Activated naive CD4-positive, alpha-beta T cell treated with anti-CD3 and anti-CD28 coated beads, Interleukin-2, amount 10 ng/mL, durations not matched to agents 7 days and 5 days (primary cell): ENCODE data around the gene SPIB.
"Not testable (repeated sequence)": the region's sequence is repeated elsewhere in the genome, so short reads cannot be mapped to it uniquely, and the experiment has no call there.

Experiments
- CTCF ChIA-PET: fragments of 350-600 bp; sonication (Branson Sonifier 250); formaldehyde crosslinking; loops from one replicate; lab custom pipeline; 2021; ENCODE audit warnings: antibody characterized with exemption; lab: Charles Lee
- DNase-seq: peaks from one replicate; pipeline ENCODE4 v3.0.0-alpha.2; 2020
- H3K27ac Mint-ChIP-seq: one replicate; pipeline ENCODE4 v1.8.0; 2021; ENCODE audit warnings: mild to moderate bottlenecking, moderate library complexity, mixed read lengths
- H3K27me3 Mint-ChIP-seq: one replicate; pipeline ENCODE4 v1.8.0; 2021; ENCODE audit warnings: mild to moderate bottlenecking, mixed read lengths
- H3K36me3 Mint-ChIP-seq: one replicate; pipeline ENCODE4 v1.8.0; 2021; ENCODE audit warnings: mixed read lengths
- H3K4me1 Mint-ChIP-seq: one replicate; pipeline ENCODE4 v1.8.0; 2021; ENCODE audit warnings: mixed read lengths
- H3K4me3 Mint-ChIP-seq: one replicate; pipeline ENCODE4 v1.8.0; 2021; ENCODE audit warnings: mild to moderate bottlenecking, moderate library complexity, mixed read lengths
- H3K9me3 Mint-ChIP-seq: one replicate; pipeline ENCODE4 v1.8.0; 2021; ENCODE audit warnings: mixed read lengths

The SPIB gene

GRCh38 chr19:50383852-50384684, 34.7 kb upstream of the SPIB start, which contains the start of gene POLD1:
POLD1 (plus strand) TSS chr19:50384347; CDS start chr19:50398852, 14,505 bp downstream.
- H3K4me3 Mint-ChIP-seq, result peak within 1 kb of the TSS; percentile 96
- no peaks in the 10 kb centered on the region for H3K9me3 Mint-ChIP-seq
- H3K4me1 Mint-ChIP-seq, result peaks cover 36% of the 10 kb centered on the region
- H3K36me3 Mint-ChIP-seq, result peaks cover 39% of the 10 kb centered on the region
- H3K27ac Mint-ChIP-seq, result peak within 1 kb of the TSS; percentile 89
- H3K27me3 Mint-ChIP-seq, result no peaks in the 10 kb centered on the region
- CTCF ChIA-PET, result interaction anchor here (0.7 to 1.3 kb wide), 2 partner anchors 23 to 27 kb away, joined by 3 to 9 read pairs; no protein-coding TSS in a partner anchor
- peak; percentile 99 for DNase-seq

GRCh38 chr19:50384685-50385535, 33.8 kb upstream of the SPIB start:
- H3K36me3 Mint-ChIP-seq, result peaks cover 31% of the 10 kb centered on the region
- peaks cover 33% of the 10 kb centered on the region for H3K4me1 Mint-ChIP-seq
- peak overlapping the region; percentile 89 for H3K27ac Mint-ChIP-seq
- H3K4me3 Mint-ChIP-seq, result peak overlapping the region; percentile 96
- no peaks in the 10 kb centered on the region for H3K27me3 Mint-ChIP-seq
- no peak for DNase-seq
- CTCF ChIA-PET, result interaction anchor here (0.7 to 1.3 kb wide), 3 partner anchors 23 to 28 kb away, joined by 3 to 9 read pairs (median 4); no protein-coding TSS in a partner anchor
- no peaks in the 10 kb centered on the region for H3K9me3 Mint-ChIP-seq

- CTCF ChIA-PET, result interaction anchor here (1.5 kb wide), 1 partner anchor 74 kb away, joined by 4 read pairs; no protein-coding TSS in a partner anchor
- Mint-ChIP-seq H3K4me3 (no peak overlapping the region), H3K36me3 (peaks cover 31% of the 10 kb centered on the region), H3K9me3 (no peaks in the 10 kb centered on the region), H3K27me3 (no peaks in the 10 kb centered on the region), H3K27ac (no peak overlapping the region), H3K4me1 (peaks cover 31% of the 10 kb centered on the region)
- DNase-seq, result no peak
Observed at GRCh38 chr19:50387176-50387867, 31.4 kb upstream of the SPIB start.

GRCh38 chr19:50387868-50388245, 30.9 kb upstream of the SPIB start:
- no peak overlapping the region for H3K27ac Mint-ChIP-seq
- no peak for DNase-seq
- no peaks in the 10 kb centered on the region for H3K9me3 Mint-ChIP-seq
- CTCF ChIA-PET, result interaction anchor here (0.6 kb wide), 1 partner anchor 1661 kb away, joined by 3 read pairs; no protein-coding TSS in a partner anchor
- peaks cover 31% of the 10 kb centered on the region for H3K4me1 Mint-ChIP-seq
- H3K4me3 Mint-ChIP-seq, result no peak overlapping the region
- H3K27me3 Mint-ChIP-seq, result no peaks in the 10 kb centered on the region
- H3K36me3 Mint-ChIP-seq, result peaks cover 36% of the 10 kb centered on the region

- H3K9me3 Mint-ChIP-seq, H3K27ac Mint-ChIP-seq, DNase-seq, H3K27me3 Mint-ChIP-seq, H3K4me3 Mint-ChIP-seq, CTCF ChIA-PET, H3K4me1 Mint-ChIP-seq: not testable (repeated sequence)
- H3K36me3 Mint-ChIP-seq, result peaks cover 34% of the 10 kb centered on the region
Observed at GRCh38 chr19:50390295-50390694, 28.4 kb upstream of the SPIB start.

- H3K27ac Mint-ChIP-seq, H3K9me3 Mint-ChIP-seq, H3K27me3 Mint-ChIP-seq, DNase-seq, H3K4me1 Mint-ChIP-seq, CTCF ChIA-PET, H3K4me3 Mint-ChIP-seq: not testable (repeated sequence)
- H3K36me3 Mint-ChIP-seq, result peaks cover 36% of the 10 kb centered on the region
Observed at GRCh38 chr19:50390952-50391351, 27.8 kb upstream of the SPIB start.

GRCh38 chr19:50392759-50393158, 26.0 kb upstream of the SPIB start:
- CTCF ChIA-PET, result no interaction called here
- H3K27me3 Mint-ChIP-seq, result no peaks in the 10 kb centered on the region
- no peak overlapping the region for H3K4me3 Mint-ChIP-seq

GRCh38 chr19:50393589-50393988, 25.1 kb upstream of the SPIB start:
- no peaks in the 10 kb centered on the region for H3K9me3 Mint-ChIP-seq

More at GRCh38 chr19:50392759-50393158, 26.0 kb upstream of the SPIB start:
- peaks cover 35% of the 10 kb centered on the region for H3K36me3 Mint-ChIP-seq
- H3K4me1 Mint-ChIP-seq, result peaks cover 1% of the 10 kb centered on the region
- no peak for DNase-seq
- no peak overlapping the region for H3K27ac Mint-ChIP-seq
- no peaks in the 10 kb centered on the region for H3K9me3 Mint-ChIP-seq

GRCh38 chr19:50394017-50394416, 24.7 kb upstream of the SPIB start:
- H3K27me3 Mint-ChIP-seq, result peaks cover under 1% of the 10 kb centered on the region
- no peak overlapping the region for H3K4me3 Mint-ChIP-seq
- H3K27ac Mint-ChIP-seq, result no peak overlapping the region
- CTCF ChIA-PET, result no interaction called here
- DNase-seq, result no peak
- H3K36me3 Mint-ChIP-seq, result peaks cover 36% of the 10 kb centered on the region
- H3K4me1 Mint-ChIP-seq, result no peaks in the 10 kb centered on the region
- H3K9me3 Mint-ChIP-seq, result no peaks in the 10 kb centered on the region

More at GRCh38 chr19:50393589-50393988, 25.1 kb upstream of the SPIB start:
- no peak overlapping the region for H3K27ac Mint-ChIP-seq
- peaks cover 35% of the 10 kb centered on the region for H3K36me3 Mint-ChIP-seq
- no peak overlapping the region for H3K4me3 Mint-ChIP-seq
- CTCF ChIA-PET, result no interaction called here
- H3K4me1 Mint-ChIP-seq, result no peaks in the 10 kb centered on the region
- no peak for DNase-seq
- no peaks in the 10 kb centered on the region for H3K27me3 Mint-ChIP-seq

GRCh38 chr19:50398675-50399367, 19.9 kb upstream of the SPIB start:
- peaks cover 3% of the 10 kb centered on the region for H3K27me3 Mint-ChIP-seq
- CTCF ChIA-PET, result no interaction called here

GRCh38 chr19:50399368-50399745, 19.4 kb upstream of the SPIB start:
- Mint-ChIP-seq H3K36me3 (peaks cover 23% of the 10 kb centered on the region), H3K27ac (no peak overlapping the region), H3K9me3 (no peaks in the 10 kb centered on the region), H3K4me1 (no peaks in the 10 kb centered on the region), H3K27me3 (peaks cover 3% of the 10 kb centered on the region), H3K4me3 (no peak overlapping the region)
- CTCF ChIA-PET, result no interaction called here
- no peak for DNase-seq

More at GRCh38 chr19:50398675-50399367, 19.9 kb upstream of the SPIB start:
- no peak for DNase-seq
- Mint-ChIP-seq H3K27ac (no peak overlapping the region), H3K4me1 (no peaks in the 10 kb centered on the region), H3K4me3 (no peak overlapping the region), H3K36me3 (peaks cover 22% of the 10 kb centered on the region), H3K9me3 (no peaks in the 10 kb centered on the region)

- no peak overlapping the region for H3K27ac Mint-ChIP-seq
- CTCF ChIA-PET, result no interaction called here
Observed at GRCh38 chr19:50401605-50402450, 16.9 kb upstream of the SPIB start.

More at GRCh38 chr19:50401605-50402450, 16.9 kb upstream of the SPIB start:
- H3K4me3 Mint-ChIP-seq, result no peak overlapping the region
- peaks cover 30% of the 10 kb centered on the region for H3K36me3 Mint-ChIP-seq
- H3K27me3 Mint-ChIP-seq, result peaks cover 3% of the 10 kb centered on the region
- H3K9me3 Mint-ChIP-seq, result no peaks in the 10 kb centered on the region
- DNase-seq, result no peak
- H3K4me1 Mint-ChIP-seq, result no peaks in the 10 kb centered on the region
